ENCODE results near the gene ZNF329. TPM values are rescaled to one million over a fixed set of nuclear protein-coding genes. Genes with fewer than 3 reads are reported as not detected.

Gene ZNF329
- total RNA-seq, 2 experiments from 2014 or later = 3.1 to 3.2 TPM

DNA sequence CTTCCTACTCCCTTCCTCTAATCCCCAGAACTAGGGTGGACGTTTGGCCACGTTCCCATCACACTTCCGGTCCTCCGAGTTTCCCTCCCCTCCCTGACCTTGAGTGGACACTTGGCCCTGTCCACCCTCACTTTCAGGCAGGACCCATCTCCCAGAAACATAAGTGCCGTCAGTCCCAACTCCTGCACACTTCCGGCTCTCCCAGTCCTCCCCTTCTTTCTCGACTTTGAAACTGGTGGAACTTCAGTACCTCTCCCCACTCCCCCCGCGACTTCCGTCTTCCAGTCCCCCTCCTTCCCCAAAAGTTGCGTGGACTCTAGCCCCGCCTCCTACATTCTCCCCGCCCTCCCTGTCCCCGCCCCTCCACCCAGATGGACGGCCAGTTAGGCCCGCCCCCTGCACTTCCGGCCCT is 32.0 kb upstream of the ZNF329 start:
- TF ChIP-seq EZH2phosphoT487 (IDR thresholded peaks at IDR 0.05; ENCODE audit: borderline replicate concordance, low read depth, low read length) = no peak
- TF ChIP-seq, protein P1, sequence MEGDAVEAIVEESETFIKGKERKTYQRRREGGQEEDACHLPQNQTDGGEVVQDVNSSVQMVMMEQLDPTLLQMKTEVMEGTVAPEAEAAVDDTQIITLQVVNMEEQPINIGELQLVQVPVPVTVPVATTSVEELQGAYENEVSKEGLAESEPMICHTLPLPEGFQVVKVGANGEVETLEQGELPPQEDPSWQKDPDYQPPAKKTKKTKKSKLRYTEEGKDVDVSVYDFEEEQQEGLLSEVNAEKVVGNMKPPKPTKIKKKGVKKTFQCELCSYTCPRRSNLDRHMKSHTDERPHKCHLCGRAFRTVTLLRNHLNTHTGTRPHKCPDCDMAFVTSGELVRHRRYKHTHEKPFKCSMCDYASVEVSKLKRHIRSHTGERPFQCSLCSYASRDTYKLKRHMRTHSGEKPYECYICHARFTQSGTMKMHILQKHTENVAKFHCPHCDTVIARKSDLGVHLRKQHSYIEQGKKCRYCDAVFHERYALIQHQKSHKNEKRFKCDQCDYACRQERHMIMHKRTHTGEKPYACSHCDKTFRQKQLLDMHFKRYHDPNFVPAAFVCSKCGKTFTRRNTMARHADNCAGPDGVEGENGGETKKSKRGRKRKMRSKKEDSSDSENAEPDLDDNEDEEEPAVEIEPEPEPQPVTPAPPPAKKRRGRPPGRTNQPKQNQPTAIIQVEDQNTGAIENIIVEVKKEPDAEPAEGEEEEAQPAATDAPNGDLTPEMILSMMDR (conservative IDR thresholded peaks at IDR 0.05; ENCODE audit: low read length) = no peak
- DNase-seq (ENCODE audit: low spot score) = peak; percentile 92
- H3K4me3 ChIP-seq (ENCODE audit: low read depth, low read length, poor library complexity, severe bottlenecking) = peak overlapping the region; percentile 85
- H3K27ac ChIP-seq (ENCODE audit: low read depth, low read length, poor library complexity, severe bottlenecking) = peak overlapping the region; percentile 86
- no peaks in the 10 kb centered on the region for H3K9me2 ChIP-seq (ENCODE audit: insufficient read depth, low read length)
- intact Hi-C loops (cut with micrococcal nuclease; ENCODE audit: unreplicated experiment) = loop anchor here (1.0 to 2.0 kb wide), 5 partner anchors 96 to 336 kb away; partner anchors contain the start of genes ERVK3-1, ZBTB45, ZNF324B and ZNF584
- H3K4me2 ChIP-seq (ENCODE audit: low read length) = peak overlapping the region; percentile 98
- peaks cover 32% of the 10 kb centered on the region for H3K36me3 ChIP-seq (ENCODE audit: insufficient read depth, low read length)
- no TSS peak for BruUV-seq (replicated peaks)
- POLR2A ChIA-PET = no interaction called here
- peak overlapping the region; percentile 77; the same call in 1 of the 2 replicates for H2AFZ ChIP-seq (ENCODE audit: low read length)
- peaks cover 27% of the 10 kb centered on the region; the same call in 1 of the 2 replicates for H3K9me3 ChIP-seq (ENCODE audit: low read length)
- H3K79me2 ChIP-seq (ENCODE audit: insufficient read depth, low read depth, low read length) = peaks cover 13% of the 10 kb centered on the region; the same call in 1 of the 2 replicates
- H3K4me1 ChIP-seq (ENCODE audit: insufficient read depth, low read length, poor library complexity, severe bottlenecking) = peaks cover 12% of the 10 kb centered on the region
- no peaks in the 10 kb centered on the region for H4K20me1 ChIP-seq (ENCODE audit: insufficient read depth, low read length)
- CTCF ChIA-PET (ENCODE audit: unreplicated experiment) = no interaction called here

DNA sequence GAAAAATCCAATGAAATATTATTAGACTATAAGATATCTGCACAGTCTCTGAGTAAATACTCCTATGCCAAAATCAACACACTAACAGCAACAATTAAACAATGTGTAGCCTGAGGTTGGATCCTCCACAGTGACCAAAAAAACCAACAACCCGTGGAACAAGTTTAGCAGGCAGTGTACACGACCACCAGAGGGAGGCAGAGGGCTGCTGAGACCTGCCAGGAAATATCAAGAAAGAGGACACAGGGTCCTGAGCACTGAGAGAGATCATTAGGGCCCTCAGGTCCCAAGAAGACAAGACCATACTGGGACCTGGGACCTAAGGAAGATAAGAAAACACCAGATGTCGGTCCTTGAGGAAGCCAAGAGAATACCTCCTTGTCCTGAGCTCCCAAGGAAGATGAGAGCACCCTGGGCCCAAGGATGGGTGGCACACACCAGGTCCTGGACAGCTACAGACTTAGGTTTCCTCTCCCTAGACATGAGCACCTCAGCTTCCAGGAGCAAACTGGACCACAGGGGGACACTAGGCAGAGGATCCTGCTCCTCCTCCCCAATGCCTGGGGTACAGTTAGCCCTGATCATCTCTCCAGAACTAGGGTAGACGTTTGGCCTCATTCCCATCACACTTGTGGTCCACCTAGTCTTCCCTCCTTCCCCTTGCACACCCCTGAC is 31.4 kb upstream of the ZNF329 start:
- peak overlapping the region; percentile 77; the same call in 1 of the 2 replicates for H2AFZ ChIP-seq (ENCODE audit: low read length)
- peak; percentile 84 for DNase-seq (ENCODE audit: low spot score)
- H3K4me3 ChIP-seq (ENCODE audit: low read depth, low read length, poor library complexity, severe bottlenecking) = peak overlapping the region; percentile 85
- peaks cover 26% of the 10 kb centered on the region for H3K36me3 ChIP-seq (ENCODE audit: insufficient read depth, low read length)
- peaks cover 13% of the 10 kb centered on the region; the same call in 1 of the 2 replicates for H3K79me2 ChIP-seq (ENCODE audit: insufficient read depth, low read depth, low read length)
- intact Hi-C loops (cut with micrococcal nuclease; ENCODE audit: unreplicated experiment) = loop anchor here (1.0 to 2.0 kb wide), 5 partner anchors 97 to 337 kb away; partner anchors contain the start of genes ERVK3-1, ZBTB45, ZNF324B and ZNF584
- H3K9me3 ChIP-seq (ENCODE audit: low read length) = peaks cover 27% of the 10 kb centered on the region; the same call in 1 of the 2 replicates
- H4K20me1 ChIP-seq (ENCODE audit: insufficient read depth, low read length) = no peaks in the 10 kb centered on the region
- TF ChIP-seq, protein P1 (conservative IDR thresholded peaks at IDR 0.05; ENCODE audit: low read length) = peak; percentile 92
- TF ChIP-seq EZH2phosphoT487 (IDR thresholded peaks at IDR 0.05; ENCODE audit: borderline replicate concordance, low read depth, low read length) = no peak
- BruUV-seq (replicated peaks) = no TSS peak
- no peaks in the 10 kb centered on the region for H3K9me2 ChIP-seq (ENCODE audit: insufficient read depth, low read length)
- peak overlapping the region; percentile 98 for H3K4me2 ChIP-seq (ENCODE audit: low read length)
- H3K27ac ChIP-seq (ENCODE audit: low read depth, low read length, poor library complexity, severe bottlenecking) = peak overlapping the region; percentile 86
- ChIA-PET CTCF (ENCODE audit: unreplicated experiment) (no interaction called here), POLR2A (no interaction called here)
- peaks cover 12% of the 10 kb centered on the region for H3K4me1 ChIP-seq (ENCODE audit: insufficient read depth, low read length, poor library complexity, severe bottlenecking)

DNA sequence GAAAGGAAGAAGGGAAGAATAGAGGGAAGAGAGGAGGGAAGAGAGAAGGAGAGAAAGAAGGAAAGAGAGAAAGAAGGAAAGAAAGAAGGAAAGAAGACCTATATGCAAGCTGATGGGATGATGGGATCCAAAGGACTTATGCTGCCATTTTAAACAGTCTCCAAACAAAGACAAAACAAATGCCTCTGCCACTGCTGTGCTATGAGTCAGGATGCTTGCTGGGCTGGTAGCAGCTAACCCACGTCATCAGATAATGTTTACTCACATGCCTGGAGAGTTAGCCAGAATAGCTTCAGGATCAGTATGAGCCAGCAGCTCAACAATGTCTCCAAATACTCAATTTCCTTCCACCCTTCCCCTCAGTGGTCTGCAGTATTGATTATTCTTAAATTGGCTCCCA is 20.3 kb upstream of the ZNF329 start:
- DNase-seq (ENCODE audit: low spot score) = no peak
- Histone ChIP-seq H3K4me2 (ENCODE audit: low read length) (no peak overlapping the region), H3K4me3 (ENCODE audit: low read depth, low read length, poor library complexity, severe bottlenecking) (no peak overlapping the region), H3K36me3 (ENCODE audit: insufficient read depth, low read length) (no peaks in the 10 kb centered on the region), H3K9me2 (ENCODE audit: insufficient read depth, low read length) (no peaks in the 10 kb centered on the region), H3K27ac (ENCODE audit: low read depth, low read length, poor library complexity, severe bottlenecking) (no peak overlapping the region), H3K9me3 (ENCODE audit: low read length) (peaks cover 16% of the 10 kb centered on the region), H3K4me1 (ENCODE audit: insufficient read depth, low read length, poor library complexity, severe bottlenecking) (no peaks in the 10 kb centered on the region), H2AFZ (ENCODE audit: low read length) (no peak overlapping the region), H3K79me2 (ENCODE audit: insufficient read depth, low read depth, low read length) (no peaks in the 10 kb centered on the region), H4K20me1 (ENCODE audit: insufficient read depth, low read length) (no peaks in the 10 kb centered on the region)
- BruUV-seq (replicated peaks) = no TSS peak
- ChIA-PET CTCF (ENCODE audit: unreplicated experiment) (no interaction called here), POLR2A (interaction anchor here (0.7 kb wide), 1 partner anchor 883 kb away, joined by 4 read pairs; no protein-coding TSS in a partner anchor)
- intact Hi-C loops (cut with micrococcal nuclease; ENCODE audit: unreplicated experiment) = no loop called here
- TF ChIP-seq, protein P1 (conservative IDR thresholded peaks at IDR 0.05; ENCODE audit: low read length) = no peak
- no peak for TF ChIP-seq EZH2phosphoT487 (IDR thresholded peaks at IDR 0.05; ENCODE audit: borderline replicate concordance, low read depth, low read length)
